ENCODE measurements around the gene MATR3. TPM values are rescaled to one million over a fixed set of nuclear protein-coding genes. Genes with fewer than 3 reads are reported as not detected.
A peak's percentile ranks its signal among the peaks of the same experiment; 100 is the strongest.

MATR3 gene
- total RNA-seq, 4 donors from 2014 or later = 194 to 326 (median 314) TPM

- TF ChIP-seq POLR2A (IDR thresholded peaks at IDR 0.05) (no peak), POLR2AphosphoS5 (IDR thresholded peaks at IDR 0.05) (no peak), CTCF (IDR thresholded peaks at IDR 0.05) (no peak), EP300 (IDR thresholded peaks at IDR 0.05) (no peak)
- no peaks in the 10 kb centered on the region for H3K9me3 ChIP-seq
- peaks cover 0 to 34% of the 10 kb centered on the region in 2 donors for H3K36me3 ChIP-seq
- peak overlapping the region in 1 of 4 donors; percentile 11 for H3K27ac ChIP-seq
- 69 to 72% methylated on average over 5 to 6 of the region's 6 CpGs for WGBS, 2 donors (ENCODE audit: low coverage in 1 of 2)
- no peak for ATAC-seq
- H3K4me1 ChIP-seq = peaks cover 0 to 4% (median 0%) of the 10 kb centered on the region in 3 donors
- H3K27me3 ChIP-seq = no peaks in the 10 kb centered on the region
- H3K4me3 ChIP-seq = no peak overlapping the region
Measured at GRCh38 chr5:139335811-139336210, 42.3 kb downstream of the MATR3 start.

- no peak for ATAC-seq
- H3K27ac ChIP-seq = no peak overlapping the region
- H3K27me3 ChIP-seq = no peaks in the 10 kb centered on the region
- H3K4me1 ChIP-seq = peaks cover 3 to 38% (median 7%) of the 10 kb centered on the region in 3 donors
- no peak overlapping the region for H3K4me3 ChIP-seq
- WGBS, 2 donors (ENCODE audit: low coverage in 1 of 2) = 80 to 82% methylated on average over 2 of the region's 2 CpGs
- H3K9me3 ChIP-seq = no peaks in the 10 kb centered on the region
- no peaks in the 10 kb centered on the region for H3K36me3 ChIP-seq
- no peak for TF ChIP-seq POLR2A (IDR thresholded peaks at IDR 0.05)
- no peak for TF ChIP-seq CTCF (IDR thresholded peaks at IDR 0.05)
- TF ChIP-seq EP300 (IDR thresholded peaks at IDR 0.05) = no peak
- no peak for TF ChIP-seq POLR2AphosphoS5 (IDR thresholded peaks at IDR 0.05)
Measured at GRCh38 chr5:139340051-139340450, 46.5 kb downstream of the MATR3 start.

GRCh38 chr5:139341187-139341688, 47.7 kb downstream of the MATR3 start:
- Histone ChIP-seq H3K9me3 (no peaks in the 10 kb centered on the region), H3K27me3 (no peaks in the 10 kb centered on the region), H3K27ac (peak overlapping the region in 3 of 4 donors; percentile 97 to 98 (median 98)), H3K36me3 (peaks cover 0 to 2% of the 10 kb centered on the region in 2 donors), H3K4me1 (peaks cover 3 to 49% (median 7%) of the 10 kb centered on the region in 3 donors), H3K4me3 (peak overlapping the region; percentile 80 to 86)
- WGBS, 2 donors (ENCODE audit: low coverage in 1 of 2) = 2 to 3% methylated on average over 5 to 7 of the region's 17 CpGs
- TF ChIP-seq POLR2A (IDR thresholded peaks at IDR 0.05) = no peak
- no peak for TF ChIP-seq CTCF (IDR thresholded peaks at IDR 0.05)
- no peak for TF ChIP-seq POLR2AphosphoS5 (IDR thresholded peaks at IDR 0.05)
- TF ChIP-seq EP300 (IDR thresholded peaks at IDR 0.05) = no peak
- no peak for ATAC-seq

GRCh38 chr5:139341689-139342422, 48.3 kb downstream of the MATR3 start, which contains the start of gene PAIP2:
Gene PAIP2 (plus strand): TSS chr5:139341854. CDS start chr5:139363785, 21,931 bp downstream.
- H3K4me1 ChIP-seq = peaks cover 3 to 56% (median 7%) of the 10 kb centered on the region in 3 donors
- peak within 1 kb of the TSS; percentile 80 to 86 for H3K4me3 ChIP-seq
- peak; percentile 97 for ATAC-seq
- WGBS, 2 donors (ENCODE audit: low coverage in 1 of 2) = 0% methylated on average over 10 to 17 of the region's 66 CpGs
- peak within 1 kb of the TSS; percentile 93 to 98 (median 98) for H3K27ac ChIP-seq
- H3K36me3 ChIP-seq = peaks cover 0 to 6% of the 10 kb centered on the region in 2 donors
- no peaks in the 10 kb centered on the region for H3K27me3 ChIP-seq
- TF ChIP-seq POLR2A (IDR thresholded peaks at IDR 0.05) (peak; percentile 86 to 92), EP300 (IDR thresholded peaks at IDR 0.05) (no peak), CTCF (IDR thresholded peaks at IDR 0.05) (peak; percentile 43 to 90 (median 75)), POLR2AphosphoS5 (IDR thresholded peaks at IDR 0.05) (peak; percentile 97)
- no peaks in the 10 kb centered on the region for H3K9me3 ChIP-seq

Data from gastroesophageal sphincter (tissue), 4 donors.